Raji (cell line): ENCODE data around the gene RAD50.

Source experiments
- POLR2A ChIP-seq: IDR thresholded peaks from 2 replicates; pipeline ENCODE4 v1.6.1; 2011; ENCODE audit warnings: low read depth, low read length, control low read depth; ENCODE audit not compliant: insufficient read depth

The RAD50 gene

DNA sequence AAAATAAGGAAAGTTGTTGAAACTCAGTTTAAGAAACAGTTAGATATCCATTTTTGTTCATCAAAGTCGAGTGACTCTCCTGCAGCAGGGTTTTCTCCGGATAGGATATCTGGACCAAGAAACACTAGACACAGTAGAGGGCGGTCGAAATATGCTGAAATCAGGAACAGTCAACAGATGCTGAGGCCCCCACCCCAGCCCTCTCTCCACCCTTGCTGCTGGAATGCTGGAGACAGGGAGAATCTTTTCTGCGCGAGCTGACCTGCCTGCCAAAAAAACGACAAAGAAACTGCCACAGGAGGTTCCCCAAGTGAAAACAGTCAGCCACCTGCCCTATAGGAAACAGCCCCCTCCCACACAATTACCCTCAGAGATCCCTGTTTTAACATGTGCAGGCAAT lies 96.9 kb downstream of the RAD50 start:
- TF ChIP-seq POLR2A, result no peak

DNA sequence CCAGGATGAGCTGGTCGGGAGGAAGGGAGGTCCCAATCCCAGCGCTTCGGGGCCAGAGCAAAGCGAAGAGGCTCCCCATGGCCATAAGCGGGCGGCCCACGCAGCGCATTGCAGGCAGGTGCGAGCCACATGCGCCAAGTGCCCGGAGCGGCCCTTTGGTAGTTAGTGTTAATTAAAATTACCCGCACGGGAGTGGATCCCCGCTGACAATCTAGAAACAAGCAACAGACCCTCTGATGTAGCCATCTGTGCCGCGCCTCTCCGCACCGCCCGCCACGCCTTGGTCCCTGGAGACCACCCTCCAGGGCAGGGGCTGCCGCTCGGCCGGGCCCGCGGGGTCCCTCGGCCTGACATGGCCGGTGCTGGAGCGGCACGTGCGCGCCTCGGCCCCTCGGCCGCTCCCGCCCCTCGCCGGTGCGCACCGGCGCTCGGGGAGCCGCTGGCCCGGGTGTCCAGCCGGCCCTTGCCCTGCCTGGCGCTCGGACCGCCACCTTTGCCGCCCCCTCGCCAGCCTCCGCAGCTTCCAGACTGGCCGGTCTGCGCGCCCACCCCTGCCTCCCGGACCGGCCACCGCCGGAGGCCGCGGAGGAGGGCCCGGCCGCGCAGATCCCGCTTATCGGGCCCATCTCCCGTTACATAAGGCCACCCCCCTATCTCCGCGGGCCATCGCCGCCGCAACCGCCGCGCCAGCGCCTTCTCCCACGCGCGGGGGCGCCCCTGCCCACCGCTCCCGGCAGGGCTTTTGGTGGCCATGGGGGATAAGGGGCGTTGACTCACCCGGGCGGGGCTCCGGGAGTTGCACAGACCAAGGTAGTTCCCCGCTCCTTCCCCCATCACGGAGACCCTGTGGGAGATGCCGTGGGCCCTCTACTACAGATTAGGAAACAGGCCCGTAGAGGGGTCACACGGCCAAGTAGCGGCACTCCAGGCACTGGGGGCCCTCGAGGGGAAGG lies 99.3 kb downstream of the RAD50 start:
- TF ChIP-seq POLR2A, result no peak

DNA sequence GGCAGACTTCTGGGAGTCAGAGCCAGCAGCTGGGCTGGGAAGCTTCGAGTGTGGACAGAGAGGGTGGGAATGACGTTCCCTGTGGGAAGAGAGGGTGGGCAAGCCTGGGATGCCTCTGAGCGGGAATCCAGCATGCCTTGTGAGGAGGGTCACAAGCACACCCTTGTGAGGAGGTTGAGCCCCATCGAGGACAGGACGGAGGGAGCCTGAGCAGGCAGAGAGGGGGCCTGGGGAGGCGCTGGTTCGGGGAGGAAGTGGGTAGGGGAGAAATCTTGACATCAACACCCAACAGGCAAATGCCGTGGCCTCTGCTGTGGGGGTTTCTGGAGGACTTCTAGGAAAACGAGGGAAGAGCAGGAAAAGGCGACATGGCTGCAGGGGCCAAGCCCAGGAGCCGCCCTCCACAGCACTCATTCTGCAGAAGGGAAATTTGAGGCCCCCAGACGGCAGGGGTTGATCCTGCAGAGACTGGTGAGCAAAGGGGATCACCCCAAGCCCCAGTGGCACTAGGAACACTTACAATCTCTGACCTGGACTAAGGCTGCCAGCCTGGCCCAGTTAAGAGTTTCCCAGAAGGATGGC lies 100.1 kb downstream of the RAD50 start:
- no peak for TF ChIP-seq POLR2A

DNA sequence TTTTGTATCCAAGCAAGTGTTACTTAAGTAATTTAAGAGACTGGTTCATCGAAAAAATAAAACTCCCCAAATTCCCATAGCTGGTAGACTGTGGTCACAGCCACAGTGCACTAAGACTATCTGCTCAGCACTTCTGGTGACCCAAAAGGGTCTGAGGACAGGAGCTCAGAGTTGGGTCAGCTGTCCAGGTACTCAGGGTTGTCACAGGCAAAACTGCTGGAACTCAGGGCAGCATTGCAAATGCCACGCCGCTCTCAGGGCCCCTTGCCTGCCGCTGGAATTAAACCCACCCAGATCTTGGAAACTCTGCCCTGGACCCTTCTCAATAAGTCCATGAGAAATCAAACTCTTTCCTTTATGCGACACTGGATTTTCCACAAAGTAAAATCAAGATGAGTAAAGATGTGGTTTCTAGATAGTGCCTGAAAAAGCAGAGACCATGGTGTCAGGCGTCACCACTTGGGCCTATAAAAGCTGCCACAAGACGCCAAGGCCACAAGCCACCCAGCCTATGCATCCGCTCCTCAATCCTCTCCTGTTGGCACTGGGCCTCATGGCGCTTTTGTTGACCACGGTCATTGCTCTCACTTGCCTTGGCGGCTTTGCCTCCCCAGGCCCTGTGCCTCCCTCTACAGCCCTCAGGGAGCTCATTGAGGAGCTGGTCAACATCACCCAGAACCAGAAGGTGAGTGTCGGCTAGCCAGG lies 101.1 kb downstream of the RAD50 start, which contains the start of gene IL13:
Gene IL13 (plus strand): TSS at position 498 of the 705 bp plus-strand sequence. CDS start 14 bp downstream, at position 512.
- TF ChIP-seq POLR2A, result no peak

DNA sequence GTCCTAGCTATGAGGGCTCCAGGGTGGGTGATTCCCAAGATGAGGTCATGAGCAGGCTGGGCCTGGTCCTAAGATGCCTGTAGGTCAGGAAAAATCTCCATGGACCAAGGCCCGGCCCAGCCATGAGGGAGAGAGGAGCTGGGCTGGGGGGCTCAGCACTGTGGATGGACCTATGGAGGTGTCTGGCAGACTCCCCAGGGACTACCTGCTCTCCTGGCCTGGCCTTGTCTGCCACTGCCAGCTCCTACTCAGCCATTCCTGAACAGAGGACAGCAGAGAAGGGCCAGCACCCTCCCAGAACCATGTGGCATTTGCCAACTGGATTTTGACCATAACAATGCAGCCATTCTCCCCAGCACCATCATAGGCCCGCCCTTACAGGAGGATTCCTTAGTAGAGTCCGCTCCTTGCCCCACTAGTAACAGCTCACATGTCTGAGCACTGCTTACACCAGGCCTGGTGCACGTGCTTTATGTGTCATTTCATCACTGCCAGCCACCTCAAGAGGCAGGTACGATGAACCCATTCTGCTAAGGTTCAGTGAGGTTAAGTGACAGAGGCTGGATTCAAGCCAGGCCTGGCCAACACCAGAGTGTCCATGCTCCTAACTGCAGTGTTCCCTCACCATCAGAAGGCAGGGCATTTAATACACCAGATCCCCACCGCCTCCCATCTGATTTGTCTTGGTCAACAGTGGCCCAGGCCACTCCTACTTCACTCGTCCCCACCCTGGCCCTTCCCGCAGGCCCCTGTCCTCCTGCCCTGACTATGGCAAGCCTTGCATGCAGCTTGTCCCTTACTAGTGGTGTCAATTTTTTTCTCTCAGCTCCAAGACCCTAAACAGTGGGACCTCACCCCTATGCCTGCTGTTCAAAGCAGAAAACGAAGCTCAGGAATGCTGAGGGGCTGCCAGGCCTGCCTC lies 101.9 kb downstream of the RAD50 start:
- TF ChIP-seq POLR2A, result no peak

DNA sequence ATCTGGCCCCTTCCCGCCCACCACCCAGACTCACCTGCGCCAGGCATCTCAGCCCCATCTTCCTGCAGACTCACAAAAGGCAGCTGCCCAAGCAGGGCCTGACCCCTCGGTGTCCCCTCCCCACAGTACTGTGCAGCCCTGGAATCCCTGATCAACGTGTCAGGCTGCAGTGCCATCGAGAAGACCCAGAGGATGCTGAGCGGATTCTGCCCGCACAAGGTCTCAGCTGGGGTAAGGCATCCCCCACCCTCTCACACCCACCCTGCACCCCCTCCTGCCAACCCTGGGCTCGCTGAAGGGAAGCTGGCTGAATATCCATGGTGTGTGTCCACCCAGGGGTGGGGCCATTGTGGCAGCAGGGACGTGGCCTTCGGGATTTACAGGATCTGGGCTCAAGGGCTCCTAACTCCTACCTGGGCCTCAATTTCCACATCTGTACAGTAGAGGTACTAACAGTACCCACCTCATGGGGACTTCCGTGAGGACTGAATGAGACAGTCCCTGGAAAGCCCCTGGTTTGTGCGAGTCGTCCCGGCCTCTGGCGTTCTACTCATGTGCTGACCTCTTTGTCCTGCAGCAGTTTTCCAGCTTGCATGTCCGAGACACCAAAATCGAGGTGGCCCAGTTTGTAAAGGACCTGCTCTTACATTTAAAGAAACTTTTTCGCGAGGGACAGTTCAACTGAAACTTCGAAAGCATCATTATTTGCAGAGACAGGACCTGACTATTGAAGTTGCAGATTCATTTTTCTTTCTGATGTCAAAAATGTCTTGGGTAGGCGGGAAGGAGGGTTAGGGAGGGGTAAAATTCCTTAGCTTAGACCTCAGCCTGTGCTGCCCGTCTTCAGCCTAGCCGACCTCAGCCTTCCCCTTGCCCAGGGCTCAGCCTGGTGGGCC lies 103.1 kb downstream of the RAD50 start:
- no peak for TF ChIP-seq POLR2A

DNA sequence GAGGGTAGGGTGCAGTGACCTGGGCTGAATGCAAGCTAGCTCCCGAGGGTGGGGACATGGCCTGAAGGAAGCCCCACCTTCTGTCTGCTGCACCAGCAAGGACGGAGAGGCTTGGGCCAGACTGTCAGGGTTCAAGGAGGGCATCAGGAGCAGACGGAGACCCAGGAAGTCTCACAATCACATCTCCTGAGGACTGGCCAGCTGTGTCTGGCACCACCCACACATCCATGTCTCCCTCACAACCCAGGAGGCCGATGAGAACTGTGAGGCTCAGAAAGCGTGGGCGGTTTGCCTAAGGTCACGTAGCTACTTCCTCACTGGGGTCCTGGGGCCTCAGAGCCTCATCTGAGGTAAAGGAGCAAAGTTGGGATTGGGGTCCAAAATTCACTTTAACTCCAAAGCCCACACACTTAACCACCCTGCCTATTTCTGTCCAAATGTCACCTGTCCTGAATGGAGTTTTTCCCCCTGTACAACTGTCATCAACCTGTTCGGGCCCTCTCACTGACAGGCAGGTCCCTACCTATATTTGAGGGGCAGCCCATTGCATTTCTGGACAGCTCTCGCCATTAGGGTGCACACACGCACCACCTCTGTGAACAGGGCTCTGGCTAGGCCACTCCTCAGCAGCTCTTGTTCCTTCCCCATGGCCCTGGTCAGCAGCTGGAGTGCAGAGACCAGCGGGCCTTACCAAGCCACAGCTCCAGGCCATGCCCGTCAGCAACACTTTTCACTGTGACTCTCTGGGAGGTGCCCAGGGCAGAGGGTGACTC lies 104.6 kb downstream of the RAD50 start:
- 0 out of 2 replicates have a peak, but pooled peaks have one; percentile 22 for TF ChIP-seq POLR2A

DNA sequence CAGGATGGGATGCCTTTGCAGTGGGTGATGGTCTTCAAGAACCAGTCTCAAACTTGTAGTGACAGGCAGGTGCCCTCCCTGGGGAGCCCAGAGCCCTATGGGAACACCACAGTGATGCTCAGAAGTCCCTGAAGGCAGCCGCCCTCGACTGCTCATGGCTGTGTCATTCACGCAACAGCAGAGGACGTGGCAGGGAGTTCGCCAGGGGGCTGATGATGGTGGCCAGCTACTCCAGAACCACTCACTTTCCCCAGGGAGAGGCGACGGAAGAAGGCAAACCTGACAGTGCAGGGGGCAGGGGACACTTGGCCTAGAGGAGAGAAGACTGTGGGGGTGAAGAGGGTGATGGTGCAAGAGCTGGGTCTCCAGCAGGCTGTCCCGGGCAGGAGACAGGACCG lies 105.2 kb downstream of the RAD50 start:
- TF ChIP-seq POLR2A, result no peak; the same call in 1 of the 2 replicates

DNA sequence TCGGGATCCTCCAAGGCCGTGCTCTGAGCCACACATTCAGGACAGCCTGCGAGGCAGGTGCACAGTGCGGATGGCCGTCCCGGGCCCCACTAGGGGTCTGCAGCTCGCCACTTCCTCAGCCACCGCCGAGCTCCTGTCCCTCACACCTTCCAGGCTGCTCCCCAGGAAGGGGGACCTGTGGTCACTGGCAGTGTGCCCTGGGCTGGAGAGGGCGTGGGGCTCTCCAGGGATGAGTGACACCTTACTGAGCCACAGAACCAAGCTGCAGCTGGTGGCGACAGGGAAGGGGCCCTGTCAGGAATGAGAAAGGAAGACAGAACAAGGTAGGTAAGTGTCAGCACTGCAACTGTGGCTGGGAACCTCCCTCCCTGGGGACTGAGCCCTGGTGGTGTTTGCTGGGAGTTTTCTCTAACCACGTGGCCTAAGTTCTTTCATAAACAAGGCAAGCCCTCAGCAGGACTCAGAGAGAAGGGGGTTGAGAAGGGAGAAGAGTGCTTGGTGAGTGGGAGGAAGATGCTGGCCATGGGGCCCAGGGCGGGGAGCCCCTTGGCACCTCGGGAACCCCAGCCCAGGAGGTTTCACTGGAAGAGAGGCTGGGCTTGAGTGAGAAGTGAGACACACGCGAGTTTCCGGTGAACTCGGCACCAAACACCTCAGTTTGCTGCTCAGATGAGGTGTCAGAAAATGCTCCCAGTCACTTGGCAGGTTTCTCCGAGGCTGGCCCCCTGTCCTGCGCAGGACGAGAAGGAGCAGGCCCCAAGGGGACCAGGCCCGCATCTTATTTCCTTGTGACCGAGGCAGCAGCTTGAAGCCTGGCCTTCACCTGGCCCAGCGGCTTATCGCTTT lies 106.4 kb downstream of the RAD50 start:
- peak; percentile 48; the same call in 1 of the 2 replicates for TF ChIP-seq POLR2A

DNA sequence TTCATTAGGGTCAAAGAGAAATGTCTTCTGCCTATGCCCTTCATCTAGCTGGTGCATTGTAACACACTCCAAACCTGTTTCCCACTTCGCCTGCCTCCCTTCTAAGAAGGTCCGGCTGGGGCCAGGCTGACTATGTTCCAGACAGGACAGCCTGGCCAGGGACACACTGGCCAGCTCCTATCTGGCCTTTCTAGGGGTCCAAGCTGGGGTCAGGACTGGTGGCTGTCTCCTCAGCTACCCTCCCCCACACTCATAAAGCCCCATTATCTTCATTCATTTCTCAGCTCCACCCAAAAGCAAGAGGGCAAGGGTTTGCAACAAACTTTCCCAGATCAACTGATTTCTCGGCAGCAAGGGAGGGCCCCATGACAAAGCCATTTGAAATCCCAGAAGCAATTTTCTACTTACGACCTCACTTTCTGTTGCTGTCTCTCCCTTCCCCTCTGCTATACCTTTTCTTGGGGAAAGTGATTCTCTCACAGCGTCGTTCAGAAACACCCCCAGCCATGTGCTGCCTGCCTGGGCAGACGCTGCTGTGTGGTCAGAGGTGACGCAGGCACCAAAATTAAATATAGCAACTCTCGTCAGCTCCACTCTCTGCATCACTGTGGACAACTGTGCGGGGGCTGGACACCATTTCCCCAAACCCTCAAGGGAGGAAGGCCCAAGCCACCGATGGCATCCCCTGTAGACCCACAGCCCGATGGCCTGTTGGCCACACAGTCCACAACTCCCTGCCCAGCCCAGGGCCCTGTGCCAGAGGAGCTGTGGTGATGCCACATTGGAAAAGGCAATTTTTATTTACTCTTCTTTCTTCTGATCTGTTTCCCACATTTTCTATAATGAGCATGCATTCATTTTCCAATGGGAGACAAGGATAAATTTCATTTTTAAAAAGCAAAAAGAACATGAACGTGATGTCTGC lies 107.3 kb downstream of the RAD50 start:
- TF ChIP-seq POLR2A, result 0 out of 2 replicates have a peak, but pooled peaks have one; percentile 1

DNA sequence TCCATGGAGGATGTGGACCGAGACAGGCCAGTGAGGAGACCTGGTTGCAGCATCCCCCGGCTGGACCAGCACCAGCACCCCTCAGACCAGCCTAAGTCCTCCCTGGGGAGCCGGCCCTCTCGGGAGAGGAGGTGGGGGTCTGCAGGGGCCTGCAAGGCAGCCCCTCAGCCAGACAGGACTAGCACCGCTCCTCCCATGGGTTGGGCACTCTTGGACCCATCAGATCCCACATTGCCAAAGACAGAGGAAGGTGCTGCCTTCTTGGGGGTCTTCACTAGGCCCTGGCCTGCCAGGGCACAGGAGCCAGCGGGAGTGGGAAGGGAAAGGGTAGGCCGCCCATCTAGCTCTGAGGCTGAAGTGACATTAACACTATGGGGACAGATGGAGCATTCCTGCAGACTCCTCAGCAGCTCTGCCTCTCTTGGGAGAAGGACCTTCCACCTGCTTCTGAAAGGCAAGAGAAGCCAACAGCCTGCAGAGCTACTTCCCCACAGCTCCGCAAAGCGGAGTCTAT lies 108.0 kb downstream of the RAD50 start:
- TF ChIP-seq POLR2A, result no peak

DNA sequence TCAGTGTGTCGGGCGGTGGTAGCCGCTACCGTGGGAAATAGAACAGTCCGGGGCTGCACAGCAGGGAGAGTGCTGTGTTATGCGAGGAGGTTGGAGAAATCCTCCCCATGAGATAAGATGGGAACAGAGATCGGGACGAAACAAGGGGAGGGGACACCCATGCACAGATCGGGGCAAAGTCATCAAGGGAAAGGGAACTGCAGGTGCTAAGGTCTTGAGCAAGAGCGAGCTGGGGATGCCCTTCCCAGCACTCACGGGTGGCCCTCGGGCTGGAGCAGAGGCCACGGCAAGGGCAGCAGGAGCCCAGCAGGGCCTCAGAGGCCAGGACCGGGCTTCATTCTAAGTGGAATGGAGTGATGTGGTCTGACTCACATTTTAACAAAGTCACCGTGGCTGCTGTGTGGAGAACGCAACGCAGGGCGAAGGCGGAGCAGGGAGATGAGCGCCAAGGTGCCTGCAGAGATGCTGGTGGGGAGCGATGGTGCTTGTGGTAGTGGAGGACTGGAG lies 108.8 kb downstream of the RAD50 start:
- no peak for TF ChIP-seq POLR2A
